HG03460 (cell line): Measurements from ENCODE around the gene C11orf68.

Source experiments
- ATAC-seq: cut with Tn5 transposase; IDR thresholded peaks from one replicate; pipeline ENCODE4 v1.9.1; 2021; ENCODE audit not compliant: unreplicated experiment

Gene C11orf68

DNA sequence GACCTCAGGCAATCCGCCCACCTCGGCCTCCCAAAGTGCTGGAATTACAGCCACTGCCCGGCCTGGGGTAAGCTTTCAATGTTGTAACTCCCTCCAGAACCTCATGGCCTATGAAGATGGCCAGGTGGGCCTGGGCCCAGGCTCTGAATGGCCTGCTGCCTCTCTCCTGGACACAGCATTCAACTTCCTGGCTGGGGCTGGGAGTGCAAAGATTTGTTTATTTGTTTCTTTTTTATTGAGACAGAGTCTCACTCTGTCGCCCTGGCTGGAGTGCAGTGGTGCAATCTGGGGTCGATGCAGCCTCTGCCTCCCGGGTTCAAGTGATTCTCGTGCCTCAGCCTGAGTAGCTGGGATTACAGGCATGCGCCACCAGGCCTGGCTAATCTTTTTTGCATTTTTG, 25.9 kb upstream of the C11orf68 start:
- ATAC-seq: no peak

DNA sequence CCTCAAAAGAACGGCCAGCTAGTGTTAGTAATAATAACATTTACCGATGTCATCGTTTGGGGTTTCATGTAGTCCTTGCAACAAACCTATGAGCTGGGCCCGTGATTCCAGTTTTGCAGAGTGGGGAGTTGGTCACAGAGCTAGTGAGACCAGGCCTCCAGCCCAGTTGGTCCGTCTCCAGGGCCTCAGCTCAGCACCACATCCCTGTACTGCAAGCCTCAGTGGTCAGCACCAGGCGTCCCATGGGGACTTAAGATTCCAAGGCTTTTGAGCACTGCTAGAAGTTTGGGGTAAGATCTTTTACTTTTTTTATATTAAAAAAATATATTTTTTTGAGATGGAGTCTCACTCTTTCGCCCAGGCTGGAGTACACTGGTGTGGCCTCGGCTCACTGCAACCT, 25.3 kb upstream of the C11orf68 start:
- no peak for ATAC-seq

DNA sequence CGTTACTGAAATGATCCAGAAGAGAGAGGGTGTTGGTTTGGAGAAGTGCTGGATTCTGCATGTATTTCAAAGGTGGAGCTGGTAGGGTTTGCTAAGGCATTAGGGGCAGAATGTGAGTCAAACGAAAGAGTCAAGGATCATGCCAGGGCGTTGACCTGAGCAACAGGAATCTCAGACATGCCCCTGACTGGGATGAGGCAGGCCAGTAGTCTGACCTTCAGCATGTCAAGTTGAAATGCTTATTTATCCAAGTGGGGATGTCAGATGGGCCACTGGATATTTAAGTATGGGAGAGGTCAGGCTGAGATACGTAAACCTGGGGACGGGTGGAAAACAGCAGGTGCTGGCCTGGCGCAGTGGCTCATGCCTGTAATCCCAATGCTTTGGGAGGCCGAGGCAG, 23.7 kb upstream of the C11orf68 start:
- ATAC-seq: no peak

DNA sequence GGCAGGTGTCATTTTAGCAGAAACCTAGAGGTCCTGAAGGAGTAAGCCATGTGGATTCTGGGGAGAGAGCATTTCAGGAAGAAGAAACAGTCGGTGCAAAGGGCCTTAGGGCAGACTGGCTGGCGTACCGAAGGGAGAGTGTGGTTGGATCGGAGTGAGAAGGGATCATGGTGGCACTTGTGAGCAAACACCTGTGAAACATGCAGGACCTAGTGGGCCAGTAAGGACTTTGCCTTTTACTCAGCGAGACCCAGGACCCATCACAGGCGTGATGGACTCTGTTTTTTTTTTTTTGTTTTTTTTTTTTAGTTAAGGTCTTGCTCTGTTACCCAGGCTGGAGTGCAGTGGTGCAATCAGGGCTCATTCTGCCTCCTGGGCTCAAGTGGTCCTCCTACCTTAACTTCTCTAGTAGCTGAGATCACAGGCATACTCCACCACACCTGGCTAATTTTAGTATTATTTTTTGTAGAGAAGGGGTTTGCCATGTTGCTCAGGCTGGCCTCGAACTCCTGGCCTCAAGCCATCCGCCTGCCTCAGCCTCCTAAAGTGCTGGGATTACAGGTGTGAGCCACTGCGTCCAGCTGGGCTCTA, 23.0 kb upstream of the C11orf68 start:
- ATAC-seq: no peak

DNA sequence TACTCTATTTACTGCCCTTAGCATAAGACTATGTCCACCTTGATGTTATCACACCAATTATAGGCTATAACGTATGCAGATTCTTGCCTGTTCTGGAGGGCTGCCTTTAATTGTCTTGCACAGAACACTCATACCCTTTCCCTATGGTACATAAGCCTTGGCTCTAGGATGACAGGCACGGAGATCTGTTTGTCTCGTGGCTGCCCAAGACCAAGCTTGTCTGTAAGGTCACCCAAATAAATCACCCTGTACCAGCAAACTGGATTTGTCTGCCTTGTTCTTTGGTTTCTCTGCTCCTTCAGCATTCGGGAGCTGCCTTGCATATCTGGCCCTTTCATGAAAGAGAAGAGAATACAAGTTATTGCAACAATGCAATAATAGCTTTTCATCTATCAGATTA, 18.9 kb upstream of the C11orf68 start:
- no peak for ATAC-seq

DNA sequence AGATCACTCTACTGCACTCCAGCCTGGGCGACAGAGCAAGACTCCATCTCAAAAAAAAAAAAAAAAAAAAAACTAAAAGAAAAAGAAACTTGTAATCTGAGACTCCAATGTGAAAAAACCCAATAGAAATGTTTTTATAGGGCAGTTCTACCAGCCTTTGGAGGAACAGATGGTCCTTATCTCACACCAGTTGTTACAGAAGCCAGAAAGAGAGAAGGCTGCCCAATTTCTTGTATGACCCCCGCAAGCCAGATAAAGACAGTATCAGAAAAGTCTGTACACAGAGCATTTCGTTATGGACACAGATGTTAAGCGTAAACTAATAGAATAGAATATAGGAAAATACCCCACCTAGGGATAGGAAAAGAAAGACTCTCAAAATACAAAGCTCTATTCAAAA, 15.2 kb upstream of the C11orf68 start:
- ATAC-seq: no peak

DNA sequence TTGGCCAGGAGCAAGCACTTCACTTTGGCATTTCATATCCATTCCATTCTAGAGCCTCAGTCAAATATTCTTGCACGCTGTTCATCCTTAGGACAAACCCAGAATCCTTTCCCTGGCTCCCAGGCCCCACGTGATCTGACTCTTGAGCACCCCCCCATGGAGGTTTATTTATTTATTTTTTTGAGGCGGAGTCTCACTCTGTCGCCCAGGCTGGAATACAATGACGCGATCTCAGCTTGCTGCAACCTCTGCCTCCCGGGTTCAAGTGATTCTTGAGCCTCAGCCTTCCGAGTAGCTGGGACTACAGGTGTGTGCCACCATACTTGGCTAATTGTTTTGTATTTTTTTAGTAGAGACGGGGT, 13.7 kb upstream of the C11orf68 start:
- ATAC-seq: no peak

DNA sequence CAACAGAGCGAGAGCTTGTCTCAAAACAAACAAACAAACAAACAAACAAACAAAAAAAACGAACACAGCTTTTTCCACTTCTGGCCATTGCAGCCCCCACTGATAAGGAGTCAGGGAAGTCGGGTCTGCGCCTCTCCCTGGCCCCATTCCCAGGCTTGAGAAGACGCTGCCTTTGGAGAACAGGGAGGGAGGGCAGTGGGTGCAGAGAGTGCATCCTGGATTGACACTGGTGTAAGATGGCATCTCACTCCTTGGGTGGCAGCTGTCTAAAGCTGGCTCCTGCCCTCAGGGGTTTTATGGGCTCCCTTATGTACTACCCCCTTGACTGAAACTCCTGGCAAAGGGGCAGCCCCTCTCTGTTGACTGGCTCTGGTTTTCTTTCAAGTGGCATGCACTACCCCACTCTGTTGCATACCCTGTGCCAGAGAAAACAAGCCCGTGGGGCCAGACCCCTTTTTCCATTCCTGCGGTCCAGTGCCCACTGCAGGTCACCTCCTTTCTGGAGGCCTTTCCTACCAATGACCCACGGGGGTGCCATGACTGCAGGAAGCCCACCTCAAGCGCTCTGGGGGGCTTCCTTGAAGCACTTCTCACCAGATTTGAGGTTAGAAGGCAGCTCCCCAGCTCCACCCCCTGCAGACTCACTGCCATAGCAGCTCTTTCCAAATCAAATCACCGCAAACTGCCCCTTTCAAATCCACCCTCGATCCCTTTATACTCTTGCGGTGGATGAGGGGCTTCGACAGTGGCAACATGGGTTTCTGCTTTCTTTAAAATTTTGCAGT, 13.1 kb upstream of the C11orf68 start:
- no peak for ATAC-seq

DNA sequence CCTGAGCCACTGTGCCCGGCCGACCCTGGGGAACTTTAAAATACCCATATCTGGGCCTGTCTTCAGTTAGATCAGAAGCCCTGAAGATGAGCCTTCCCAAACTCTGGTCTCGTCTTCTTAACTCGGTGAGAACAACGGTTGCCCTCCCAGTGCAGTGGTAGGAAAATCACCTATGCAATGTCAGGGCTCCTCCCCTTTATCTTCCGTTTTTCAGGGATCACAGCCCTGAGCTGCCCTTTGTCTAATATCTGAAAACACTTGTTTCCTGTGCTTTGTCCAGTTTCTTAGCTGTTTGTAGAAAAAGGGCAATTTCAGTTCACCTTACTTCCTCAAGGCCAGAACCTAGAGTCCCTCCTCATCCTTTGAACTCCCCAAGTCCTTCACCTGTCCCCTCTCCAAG, 9.8 kb upstream of the C11orf68 start:
- no peak for ATAC-seq

DNA sequence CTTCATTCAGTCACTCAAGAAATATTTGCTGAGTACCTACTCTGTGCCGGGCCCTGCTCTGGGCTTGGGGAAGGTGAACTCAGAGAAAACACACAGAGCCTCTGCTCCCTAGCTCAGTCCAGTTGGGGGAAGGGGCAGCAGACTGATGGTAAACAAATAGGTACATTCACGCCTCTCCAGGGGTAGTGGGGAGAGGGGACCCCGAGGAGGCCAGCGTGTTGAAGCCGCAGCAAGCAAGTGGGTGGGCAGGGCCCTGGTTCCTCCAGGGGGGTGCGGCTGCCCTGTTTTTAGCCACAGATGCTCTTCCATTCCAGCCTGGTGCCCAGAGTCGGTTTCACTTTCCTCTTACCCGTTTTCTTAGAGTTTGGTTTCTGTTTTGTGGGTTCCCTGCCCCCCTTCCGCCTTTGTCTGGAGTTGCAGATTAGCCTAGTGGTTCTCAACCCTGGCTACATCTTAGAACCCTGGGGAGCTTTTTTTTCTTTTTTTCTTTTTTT, 9.1 kb upstream of the C11orf68 start:
- peak; percentile 63 for ATAC-seq

DNA sequence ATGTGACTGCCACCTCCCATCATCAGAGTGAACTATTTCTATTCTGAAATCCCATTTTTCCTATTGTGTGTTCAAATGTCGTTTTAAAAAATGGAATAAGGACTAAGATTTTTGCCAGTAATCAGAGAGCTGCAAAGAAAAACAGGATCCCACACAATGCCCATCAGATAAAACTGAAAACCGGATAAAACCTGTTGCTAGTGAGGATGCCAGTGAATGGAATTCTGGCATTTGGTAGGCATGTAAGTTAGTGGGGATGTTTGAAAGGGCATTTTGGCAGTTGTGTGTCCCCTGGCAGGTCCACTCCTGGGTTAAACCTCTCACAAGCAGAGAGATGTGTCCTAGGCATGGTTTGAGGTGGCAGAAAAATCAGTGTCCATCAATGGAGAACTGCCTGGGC, 6.5 kb upstream of the C11orf68 start:
- no peak for ATAC-seq

DNA sequence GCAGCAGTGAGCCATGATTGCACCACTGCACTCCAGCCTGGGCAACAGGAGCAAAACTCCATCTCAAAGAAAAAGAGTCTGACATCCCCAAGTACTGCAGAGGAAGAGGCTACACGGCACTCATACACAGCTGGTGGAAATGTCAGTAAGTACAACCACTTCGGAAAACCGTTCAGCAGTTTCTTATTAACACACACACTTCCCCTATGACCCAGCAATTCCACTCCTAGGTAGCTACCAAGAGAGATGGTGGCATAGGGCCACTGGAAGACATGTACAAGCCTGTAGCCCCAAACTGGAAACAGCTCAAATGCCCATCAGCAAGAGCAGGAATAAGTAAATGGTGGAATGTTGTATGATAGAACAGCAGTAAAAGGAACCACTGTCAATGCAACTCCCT, 3.7 kb upstream of the C11orf68 start:
- no peak for ATAC-seq

DNA sequence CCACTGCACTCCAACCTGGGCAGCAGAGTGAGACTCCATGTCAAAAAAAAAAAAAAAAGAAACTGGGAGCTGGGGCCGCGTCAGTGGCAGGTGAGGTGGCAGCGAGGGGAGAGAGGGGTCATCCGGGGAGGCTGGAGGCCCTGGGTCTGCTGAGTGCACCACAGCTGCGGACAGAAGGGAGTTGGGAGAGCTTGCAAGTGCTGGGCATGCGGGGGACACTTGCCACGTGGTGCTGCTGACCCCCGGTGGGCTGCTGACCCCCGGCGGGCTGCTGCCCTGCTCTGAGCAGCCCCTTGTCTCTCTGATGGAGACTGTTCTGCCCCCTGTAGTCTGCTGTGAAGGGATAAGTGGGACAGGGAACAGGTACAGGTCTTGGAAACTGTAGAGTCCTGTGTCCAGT, 3.0 kb upstream of the C11orf68 start:
- ATAC-seq: no peak

DNA sequence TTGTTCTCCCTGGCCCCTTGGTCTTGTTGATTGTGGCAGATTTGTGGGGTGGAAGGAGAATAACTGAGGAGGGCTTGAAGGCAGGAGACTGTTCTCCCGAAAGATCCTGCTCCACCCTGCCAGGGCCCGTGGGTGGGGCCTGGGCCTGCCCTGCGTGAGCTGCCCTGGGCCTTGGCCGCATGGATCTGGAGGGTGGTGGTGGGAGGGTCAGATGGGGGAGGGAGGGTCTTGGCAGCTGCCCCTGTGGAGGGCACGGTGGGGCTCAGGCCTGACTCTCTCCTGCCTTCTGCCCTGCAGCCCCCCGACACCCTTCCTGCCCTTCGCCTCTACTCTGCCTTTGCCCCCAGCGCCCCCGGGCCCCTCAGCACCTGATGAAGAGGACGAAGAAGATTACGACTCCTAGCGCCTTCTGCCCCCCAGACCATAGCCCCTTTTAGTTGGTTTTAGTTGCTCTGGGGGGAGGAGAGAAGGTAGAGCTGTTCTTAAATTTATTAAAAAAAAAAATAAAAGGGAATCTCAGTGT, 2.2 kb upstream of the C11orf68 start:
- ATAC-seq: no peak

DNA sequence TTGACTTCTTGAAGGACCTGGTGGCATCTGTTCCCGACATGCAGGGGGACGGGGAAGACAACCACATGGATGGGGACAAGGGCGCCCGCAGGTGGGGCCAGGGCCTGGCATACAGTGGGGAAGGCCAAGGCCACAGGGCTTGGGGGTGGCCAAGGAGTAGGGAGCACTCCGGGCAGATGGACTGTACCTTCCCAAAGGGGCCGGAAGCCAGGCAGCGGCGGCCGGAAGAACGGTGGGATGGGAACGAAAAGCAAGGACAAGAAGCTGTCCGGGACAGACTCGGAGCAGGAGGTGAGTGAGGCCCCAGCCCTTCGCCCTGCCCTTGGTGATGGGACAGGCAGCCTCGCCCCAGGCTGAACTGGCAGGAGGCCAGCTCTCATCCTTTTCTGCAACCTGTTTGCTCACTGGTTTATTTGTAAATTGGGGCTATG, 1.5 kb upstream of the C11orf68 start:
- no peak for ATAC-seq

DNA sequence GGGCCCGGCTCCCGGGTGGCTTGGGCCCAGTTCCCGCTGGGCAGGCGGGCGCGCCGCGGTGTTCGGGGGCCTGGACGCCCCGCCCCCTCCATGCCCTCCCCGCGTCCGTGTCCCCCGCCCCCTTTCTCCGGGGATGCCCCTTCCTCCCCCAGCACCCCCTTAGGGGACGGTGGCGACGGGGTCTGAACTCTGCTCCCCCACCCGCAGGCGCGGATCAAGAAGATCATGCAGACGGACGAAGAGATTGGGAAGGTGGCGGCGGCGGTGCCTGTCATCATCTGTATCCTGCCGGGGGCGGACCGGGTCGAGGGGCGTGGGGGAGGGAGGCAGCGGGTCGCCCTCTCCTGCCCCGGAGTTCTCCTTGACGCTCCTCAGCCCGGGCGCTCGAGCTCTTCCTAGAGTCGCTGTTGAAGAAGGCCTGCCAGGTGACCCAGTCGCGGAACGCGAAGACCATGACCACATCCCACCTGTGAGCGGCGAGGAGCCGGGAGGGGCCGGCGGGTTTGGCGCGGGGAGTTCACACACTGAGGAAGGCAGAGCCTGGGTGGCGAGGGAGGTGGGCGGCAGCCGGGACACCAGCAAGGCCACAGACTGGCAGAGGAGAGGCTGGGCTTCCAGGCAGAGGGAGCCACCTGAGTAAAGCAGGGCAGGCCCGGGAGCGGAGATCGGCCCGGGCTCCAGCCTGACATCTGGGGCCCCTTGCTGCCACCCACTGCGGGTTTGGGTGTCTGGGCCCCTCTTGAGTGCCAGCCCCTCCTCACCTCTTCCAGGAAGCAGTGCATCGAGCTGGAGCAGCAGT, 910 bp upstream of the C11orf68 start:
- peak; percentile 30 for ATAC-seq

DNA sequence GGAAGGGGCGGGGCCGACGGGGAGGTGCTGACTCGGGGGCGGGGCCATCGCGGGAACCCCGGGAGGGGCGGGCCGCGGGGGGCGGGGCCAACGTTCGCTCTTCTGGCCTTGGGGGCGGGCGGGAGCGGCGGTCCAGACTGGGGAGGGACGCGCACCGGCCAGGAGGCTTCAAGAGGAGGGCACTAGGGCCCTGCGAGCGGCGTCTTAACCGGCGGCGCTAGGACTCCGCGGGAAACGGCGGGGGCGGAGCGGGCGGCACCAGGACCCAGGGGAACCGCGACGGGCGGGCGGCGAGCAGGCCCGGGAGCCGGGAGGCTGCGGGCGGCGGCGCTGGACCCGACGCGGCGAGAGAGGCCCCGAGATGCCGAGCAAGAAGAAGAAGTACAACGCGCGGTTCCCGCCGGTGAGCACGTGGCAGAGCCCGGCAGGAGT, 295 bp upstream of the C11orf68 start, which contains the start of gene DRAP1:
Gene DRAP1, plus strand, starts transcription at position 286 of the 432 bp plus-strand sequence. Its CDS starts 76 bp downstream, at position 362.
- peak; percentile 81 for ATAC-seq

DNA sequence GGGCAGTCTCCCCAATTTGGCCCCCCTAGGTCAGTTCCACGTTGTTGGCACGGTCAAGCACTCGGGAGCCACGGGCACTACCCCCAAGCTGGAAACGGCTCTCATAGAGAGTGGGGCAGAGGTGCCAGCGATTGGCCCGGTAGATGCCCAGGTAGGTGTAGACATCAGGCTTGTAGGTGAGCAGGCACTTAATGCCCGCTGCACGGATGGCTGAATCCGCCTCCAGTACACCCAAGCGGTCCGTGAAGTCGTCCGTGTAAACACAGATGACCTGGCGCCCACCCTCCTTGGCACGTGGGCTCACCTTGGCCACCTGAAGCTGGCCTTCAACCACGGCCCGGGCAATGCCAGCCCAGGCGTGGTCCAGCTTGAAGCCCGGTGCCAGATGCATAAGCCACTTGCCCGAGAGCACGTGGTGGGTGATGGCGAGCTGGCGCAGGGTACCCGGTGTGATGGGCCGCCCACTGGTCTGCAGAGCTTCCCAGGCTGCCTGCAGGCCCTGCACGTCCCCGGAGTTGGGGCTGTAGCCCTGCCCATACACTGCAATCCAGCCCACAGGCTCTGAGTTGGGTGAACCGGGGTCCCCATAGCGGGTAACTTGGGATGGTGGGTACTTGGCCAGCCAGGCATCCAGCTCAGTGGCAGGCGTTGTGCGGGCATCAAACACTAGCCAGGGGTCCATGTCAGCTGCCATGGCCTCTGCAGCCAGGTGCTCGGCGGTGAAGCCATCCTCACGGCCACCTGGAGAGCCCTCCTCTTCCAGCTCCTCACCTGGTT, 1.2 kb downstream of the C11orf68 start:
- no peak for ATAC-seq

DNA sequence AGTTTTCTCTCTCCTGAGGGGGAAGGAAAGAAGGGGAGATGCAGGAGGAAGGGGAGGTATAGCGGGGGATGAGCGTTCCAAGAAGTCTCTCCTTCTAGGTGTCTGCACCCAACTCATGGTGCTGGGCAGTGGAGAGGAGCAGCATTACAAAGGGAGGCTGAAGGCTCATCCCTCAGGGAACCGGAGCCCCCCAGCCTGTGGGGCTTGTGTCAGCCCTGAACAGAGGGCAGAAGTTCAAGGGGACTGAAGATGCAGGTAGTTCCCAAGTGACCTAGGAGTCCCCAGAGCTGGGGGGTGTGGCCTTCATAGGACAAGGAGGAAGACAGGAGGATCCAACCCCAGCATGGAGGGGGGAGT, 1.8 kb downstream of the C11orf68 start:
- no peak for ATAC-seq

DNA sequence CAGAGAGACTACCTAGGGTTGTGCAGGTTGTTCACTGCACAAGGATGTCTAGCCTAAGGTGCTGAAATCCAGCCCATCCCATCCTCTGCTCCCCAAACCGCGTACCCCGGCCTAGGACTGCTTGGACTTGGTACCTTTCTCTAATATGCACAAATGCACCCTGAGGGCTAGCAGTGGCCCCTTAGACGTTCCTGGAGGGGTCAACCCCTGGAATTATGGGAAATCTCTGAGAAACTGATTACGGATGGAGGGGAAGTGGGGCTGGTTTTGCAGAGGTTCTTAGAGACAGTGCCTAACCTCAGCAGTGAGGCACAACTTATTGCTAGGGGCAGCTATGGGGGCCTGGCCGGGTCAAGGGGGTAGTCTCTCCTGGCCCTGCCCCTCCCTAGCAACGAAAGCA, 2.5 kb downstream of the C11orf68 start:
- ATAC-seq: no peak

DNA sequence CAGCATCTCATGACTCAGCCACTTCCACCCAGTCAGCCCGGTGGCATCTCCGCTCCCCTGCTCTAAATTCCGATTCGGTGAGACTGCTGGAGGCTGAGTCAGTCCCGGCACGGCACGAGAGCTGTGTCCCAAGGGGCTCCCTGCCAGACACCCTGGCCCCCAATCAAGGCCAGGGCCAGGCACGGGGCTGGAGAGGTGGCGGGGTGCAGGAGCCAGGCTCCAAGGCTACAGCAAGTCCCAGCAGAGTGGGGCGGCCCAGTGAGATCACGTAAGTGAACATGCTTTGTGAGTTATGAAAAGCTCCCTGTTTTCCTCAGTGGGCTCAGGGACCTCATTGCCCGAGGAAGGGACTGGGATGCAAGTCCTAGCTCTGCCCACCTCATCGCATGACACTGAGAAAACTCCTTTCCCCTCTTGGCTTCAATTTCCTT, 3.0 kb downstream of the C11orf68 start:
- no peak for ATAC-seq
